Adrenal gland (tissue), 12 donors: ENCODE results near the gene CPA3. TPM values are rescaled to one million over a fixed set of nuclear protein-coding genes. Genes with fewer than 3 reads are reported as not detected.

ENCODE experiments used
- DNase-seq, 7 donors: peaks; one replicate each; pipeline ENCODE4 v3.0.0-alpha.2; 2019 to 2020
- H3K27ac ChIP-seq, 5 donors: fragments of 200-600 bp; sonication (generic) in 4 of 5; 1 replicate in 3 of 5; 2 replicates in 2 of 5; pipeline versions ENCODE4 v1.5.1 to v1.8.0; 2016 to 2020; ENCODE audit warnings: mild to moderate bottlenecking in 1 of 5
- H3K27me3 ChIP-seq: fragments of 200-600 bp; 2 replicates; pipeline ENCODE4 v1.8.0; 2021
- H3K36me3 ChIP-seq, 2 donors: fragments of 200-600 bp; replicated peaks in 1 of 2; 1 replicate in 1 of 2; 2 replicates in 1 of 2; pipeline versions ENCODE4 v1.5.1 to v1.8.0; 2018 to 2022
- H3K4me1 ChIP-seq, 2 donors: fragments of 200-600 bp; replicated peaks in 1 of 2; 1 replicate in 1 of 2; 2 replicates in 1 of 2; pipeline versions ENCODE4 v1.5.1 to v1.8.0; 2018 to 2021
- H3K4me3 ChIP-seq, 4 donors: fragments of 200-600 bp; sonication (generic) in 3 of 4; one replicate each; pipeline ENCODE4 v1.5.1; 2016 to 2018
- H3K9me3 ChIP-seq, 3 donors: fragments of 200-600 bp; sonication (generic) in 1 of 3; replicated peaks in 1 of 3; 1 replicate in 2 of 3; 2 replicates in 1 of 3; pipeline versions ENCODE4 v1.5.1 to v1.8.0; 2016 to 2021
- CTCF ChIP-seq, 6 experiments: fragments of 450-650 bp in 4 of 6; fragments of 200-600 bp in 2 of 6; sonication (generic) in 1 of 6; IDR thresholded peaks; 1 replicate in 5 of 6; 2 replicates in 1 of 6; pipeline versions ENCODE4 v1.5.1 to v1.8.0; 2016 to 2021; ENCODE audit warnings: antibody characterized with exemption in 6 of 6, mild to moderate bottlenecking in 2 of 6, moderate library complexity in 1 of 6
- POLR2A ChIP-seq, 2 donors: fragments of 450-650 bp; IDR thresholded peaks; one replicate each; pipeline ENCODE4 v1.6.1; 2017; ENCODE audit warnings: antibody characterized with exemption in 2 of 2, mild to moderate bottlenecking in 2 of 2, moderate library complexity in 1 of 2
- WGBS, 4 donors: extraction: QIAGEN DNeasy Blood & Tissue Kit in 2 of 4; methylation state at CpG; one replicate each; pipeline versions ENCODE4 v1.1.5 to v1.1.7; 2013 to 2017; 5-methylcytosine and 5-hydroxymethylcytosine counted together
- intact Hi-C, 2 donors: fragments of 100-400 bp; cut with DNase I; formaldehyde crosslinking; loops; one replicate each; pipeline versions ENCODE4 v1.14.1 to v1.15.0; 2022 to 2023
- polyA plus RNA-seq, 3 donors: library from polyadenylated mRNA; stranded (reverse); fragments of 200-250 nt in 2 of 3; fragments of 350-450 nt in 1 of 3; fragmentation: Illumina TruSeq in 1 of 3; extraction: RNeasy Lipid Tissue Mini Kit (QIAGEN cat#74804) in 1 of 3; gene quantifications; one replicate each; pipeline ENCODE4 v1.2.3, GENCODE V29; 2013 to 2014
- total RNA-seq, 9 donors: library from RNA; depleted of rRNA in 4 of 9; stranded (reverse); fragments of >200 nt in 4 of 9; fragments of 120-200 nt in 1 of 9; fragmentation: NEBNext Ultra II Directional in 1 of 9; extraction: Animal tissue kit (Norgen Biotek cat#: 25700) in 1 of 9; gene quantifications; one replicate each; pipeline versions ENCODE4 v1.1.0 to v1.2.4, GENCODE V29; 2013 to 2023
- donor health status: healthy with polysubstance abuse.
- donor health status: Bipolar disorder and iron deficiency.
- donor health status: DM: yes; HTN: yes; CAD: no.
- donor health status: DM: no; HTN: no; CAD: no.
- donor health status: DM: no; HTN: no; CAD: no.
- donor health status: DM: yes; HTN: yes; CAD: no.

Gene CPA3
- total and polyA plus RNA-seq, 12 donors: 0.39 to 4.1 (median 0.78) TPM; not detected in 3

GRCh38 chr3:148820361-148821245 is 44.5 kb upstream of the CPA3 start:
- TF ChIP-seq CTCF (IDR thresholded peaks at IDR 0.05) (no peak), POLR2A (IDR thresholded peaks at IDR 0.05) (no peak)
- 72 to 79% (median 78%) methylated on average over 7 of the region's 7 CpGs for WGBS, 4 donors
- intact Hi-C loops: no loop called here
- Histone ChIP-seq H3K4me1 (no peaks in the 10 kb centered on the region), H3K9me3 (no peaks in the 10 kb centered on the region), H3K4me3 (no peak overlapping the region), H3K36me3 (no peaks in the 10 kb centered on the region), H3K27me3 (no peaks in the 10 kb centered on the region), H3K27ac (no peak overlapping the region)
- no peak for DNase-seq

- TF ChIP-seq CTCF (IDR thresholded peaks at IDR 0.05): no peak
- TF ChIP-seq POLR2A (IDR thresholded peaks at IDR 0.05): no peak
- Histone ChIP-seq H3K36me3 (no peaks in the 10 kb centered on the region), H3K27ac (no peak overlapping the region), H3K9me3 (no peaks in the 10 kb centered on the region), H3K4me3 (no peak overlapping the region), H3K4me1 (peaks cover 2 to 7% of the 10 kb centered on the region in 2 donors), H3K27me3 (no peaks in the 10 kb centered on the region)
- no peak for DNase-seq
- WGBS, 4 donors: 24 to 33% (median 29%) methylated on average over 1 of the region's 1 CpG
- intact Hi-C loops: no loop called here
Observed at GRCh38 chr3:148823026-148823425, 42.1 kb upstream of the CPA3 start.

GRCh38 chr3:148825476-148825875 is 39.6 kb upstream of the CPA3 start:
- 84 to 98% (median 96%) methylated on average over 3 of the region's 3 CpGs for WGBS, 4 donors
- no peaks in the 10 kb centered on the region for H3K36me3 ChIP-seq
- no peak for DNase-seq
- H3K9me3 ChIP-seq: no peaks in the 10 kb centered on the region
- peaks cover 20 to 31% of the 10 kb centered on the region in 2 donors for H3K4me1 ChIP-seq
- H3K27ac ChIP-seq: no peak overlapping the region
- intact Hi-C loops: no loop called here
- TF ChIP-seq POLR2A (IDR thresholded peaks at IDR 0.05): no peak
- no peak for TF ChIP-seq CTCF (IDR thresholded peaks at IDR 0.05)
- H3K27me3 ChIP-seq: no peaks in the 10 kb centered on the region
- no peak overlapping the region for H3K4me3 ChIP-seq

GRCh38 chr3:148827585-148827984 is 37.5 kb upstream of the CPA3 start, which contains the start of gene CPB1:
CPB1 (plus strand) TSS chr3:148827811; CDS start chr3:148827824, 13 bp downstream.
- intact Hi-C loops: no loop called here
- no peak for DNase-seq
- TF ChIP-seq CTCF (IDR thresholded peaks at IDR 0.05) (no peak), POLR2A (IDR thresholded peaks at IDR 0.05) (no peak)
- no peaks in the 10 kb centered on the region for H3K9me3 ChIP-seq
- H3K27me3 ChIP-seq: no peaks in the 10 kb centered on the region
- H3K36me3 ChIP-seq: no peaks in the 10 kb centered on the region
- peaks cover 28 to 49% of the 10 kb centered on the region in 2 donors for H3K4me1 ChIP-seq
- H3K27ac ChIP-seq: peak within 1 kb of the TSS; percentile 31 to 74 (median 66)
- H3K4me3 ChIP-seq: no peak within 1 kb of the TSS
